ENCODE results near the gene ZNF431. TPM values are rescaled to one million over a fixed set of nuclear protein-coding genes. Genes with fewer than 3 reads are reported as not detected.

The ZNF431 gene
- total RNA-seq (ENCODE audit: low replicate concordance) = 24.7 and 35.4 TPM in 2 replicates

GRCh38 chr19:21141787-21142464, at the start of gene ZNF431:
ZNF431 (plus strand) TSS chr19:21142040; CDS start chr19:21142184, 144 bp downstream.
- Mint-ChIP-seq H3K9me3 (peaks cover 39% of the 10 kb centered on the region), H3K27me3 (ENCODE audit: insufficient read depth, low read depth) (no peaks in the 10 kb centered on the region), H3K4me1 (peaks cover 6% of the 10 kb centered on the region), H3K36me3 (peaks cover 43% of the 10 kb centered on the region), H3K27ac (peak within 1 kb of the TSS; percentile 98), H3K4me3 (peak within 1 kb of the TSS; percentile 98)
- Histone ChIP-seq H3F3A (ENCODE audit: low read depth) (peaks cover 4% of the 10 kb centered on the region), H2AFZ (replicated peaks) (peak within 1 kb of the TSS; percentile 75), H3K4me1 (peaks cover 12% of the 10 kb centered on the region), H3K9me3 (ENCODE audit: low read depth) (peaks cover 4% of the 10 kb centered on the region), H3K36me3 (peaks cover 37% of the 10 kb centered on the region), H3K4me3 (peak within 1 kb of the TSS; percentile 95), H3K4me2 (peak within 1 kb of the TSS; percentile 98), H3K9ac (peak within 1 kb of the TSS; percentile 98), H4K20me1 (ENCODE audit: low read depth) (no peaks in the 10 kb centered on the region), H3K27me3 (no peaks in the 10 kb centered on the region), H3K79me2 (ENCODE audit: low read depth) (peaks cover 49% of the 10 kb centered on the region), H3K27ac (peak within 1 kb of the TSS; percentile 95)
- peak; percentile 97 for DNase-seq (ENCODE audit: low spot score)
- TF ChIP-seq CTCF (IDR thresholded peaks at IDR 0.05) = no peak
- TF ChIP-seq EZH2phosphoT487 (IDR thresholded peaks at IDR 0.05) = no peak
- TF ChIP-seq EZH2 (IDR thresholded peaks at IDR 0.05) = no peak

- H3K4me1 Mint-ChIP-seq = peaks cover 5% of the 10 kb centered on the region
- TF ChIP-seq EZH2phosphoT487 (IDR thresholded peaks at IDR 0.05) (no peak), EZH2 (IDR thresholded peaks at IDR 0.05) (no peak)
- H3K9ac ChIP-seq = no peak overlapping the region
- no peaks in the 10 kb centered on the region for H3K9me3 ChIP-seq (ENCODE audit: low read depth)
- H2AFZ ChIP-seq (replicated peaks) = no peak overlapping the region
- peaks cover 2% of the 10 kb centered on the region for H3K27me3 Mint-ChIP-seq (ENCODE audit: insufficient read depth, low read depth)
- H3F3A ChIP-seq (ENCODE audit: low read depth) = peaks cover 4% of the 10 kb centered on the region
- H3K4me1 ChIP-seq = peaks cover 10% of the 10 kb centered on the region
- H3K27ac ChIP-seq = peak overlapping the region; percentile 4
- DNase-seq (ENCODE audit: low spot score) = no peak
- peaks cover 73% of the 10 kb centered on the region for H3K36me3 Mint-ChIP-seq
- H3K27ac Mint-ChIP-seq = no peak overlapping the region
- no peak overlapping the region for H3K4me3 Mint-ChIP-seq
- peaks cover 31% of the 10 kb centered on the region for H3K9me3 Mint-ChIP-seq
- no peak overlapping the region for H3K4me3 ChIP-seq
- peaks cover 6% of the 10 kb centered on the region for H3K36me3 ChIP-seq
- no peaks in the 10 kb centered on the region for H3K27me3 ChIP-seq
- no peak overlapping the region for H3K4me2 ChIP-seq
- no peaks in the 10 kb centered on the region for H4K20me1 ChIP-seq (ENCODE audit: low read depth)
- peaks cover 94% of the 10 kb centered on the region for H3K79me2 ChIP-seq (ENCODE audit: low read depth)
Observed at GRCh38 chr19:21092109-21092508, 49.7 kb upstream of the ZNF431 start.

GRCh38 chr19:21094347-21095025, 47.4 kb upstream of the ZNF431 start:
- no peak overlapping the region for H3K4me3 ChIP-seq
- no peak overlapping the region for H3K4me2 ChIP-seq
- Mint-ChIP-seq H3K27ac (no peak overlapping the region), H3K27me3 (ENCODE audit: insufficient read depth, low read depth) (peaks cover 4% of the 10 kb centered on the region), H3K4me1 (peaks cover 5% of the 10 kb centered on the region), H3K36me3 (peaks cover 74% of the 10 kb centered on the region), H3K9me3 (peaks cover 39% of the 10 kb centered on the region), H3K4me3 (no peak overlapping the region)
- no peak overlapping the region for H3K27ac ChIP-seq
- TF ChIP-seq EZH2phosphoT487 (IDR thresholded peaks at IDR 0.05) = no peak
- TF ChIP-seq CTCF (IDR thresholded peaks at IDR 0.05) = no peak
- no peak for TF ChIP-seq EZH2 (IDR thresholded peaks at IDR 0.05)
- peaks cover 10% of the 10 kb centered on the region for H3K4me1 ChIP-seq
- no peaks in the 10 kb centered on the region for H3K27me3 ChIP-seq
- H3K36me3 ChIP-seq = peaks cover 12% of the 10 kb centered on the region
- no peak for DNase-seq (ENCODE audit: low spot score)
- H3F3A ChIP-seq (ENCODE audit: low read depth) = peaks cover 4% of the 10 kb centered on the region
- H3K9ac ChIP-seq = no peak overlapping the region
- H4K20me1 ChIP-seq (ENCODE audit: low read depth) = no peaks in the 10 kb centered on the region
- H3K9me3 ChIP-seq (ENCODE audit: low read depth) = no peaks in the 10 kb centered on the region
- no peak overlapping the region for H2AFZ ChIP-seq (replicated peaks)
- peaks cover 83% of the 10 kb centered on the region for H3K79me2 ChIP-seq (ENCODE audit: low read depth)
